ENCODE measurements around the gene KCNQ1OT1.
A peak's percentile ranks its signal among the peaks of the same experiment; 100 is the strongest.

The KCNQ1OT1 gene

DNA sequence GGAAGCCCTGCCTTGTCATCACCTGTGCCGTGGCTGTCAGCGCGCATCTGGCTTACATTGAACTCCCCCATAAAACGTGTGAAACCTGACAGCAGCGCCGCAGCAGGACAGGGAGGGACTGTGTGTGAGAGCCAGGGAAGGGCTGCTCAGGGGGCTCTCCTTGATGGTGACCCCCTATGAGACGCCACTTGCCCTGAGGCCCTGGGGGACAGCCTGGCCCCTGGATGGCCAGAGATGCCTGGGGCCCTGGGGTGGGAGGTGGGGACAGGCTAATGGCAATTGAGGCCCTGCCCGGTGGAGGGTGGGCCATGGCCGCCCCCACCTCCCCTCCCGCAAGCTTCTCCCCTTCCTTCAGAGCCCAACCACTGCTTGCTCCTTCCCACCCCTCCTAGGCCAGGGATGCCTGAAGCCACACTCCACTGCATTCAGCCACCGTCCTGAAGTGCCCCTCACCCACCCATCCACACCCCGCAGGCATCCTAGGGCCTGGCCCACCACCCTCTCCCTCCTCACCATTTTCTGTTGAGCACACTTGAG, 35.3 kb upstream of the KCNQ1OT1 start:
- POLR2A ChIA-PET, result no interaction called here
- H3K9me3 ChIP-seq (ENCODE audit: control extremely low read depth in 1 of 5, control insufficient read depth in 4 of 5, insufficient read depth in 2 of 5, low read depth in 1 of 5, low read length in 4 of 5), result no peaks in the 10 kb centered on the region
- no peak overlapping the region for H3K27ac ChIP-seq (ENCODE audit: insufficient read depth in 1 of 2, low read depth in 1 of 2, low read length in 2 of 2, poor library complexity in 1 of 2, severe bottlenecking in 2 of 2)
- H3K4me3 ChIP-seq (ENCODE audit: control insufficient read depth in 1 of 7, extremely low read depth in 1 of 7, insufficient read depth in 4 of 7, low read depth in 2 of 7, low read length in 6 of 7), result no peak overlapping the region
- WGBS (ENCODE audit: insufficient coverage), result 100% methylated on average over 10 of the region's 12 CpGs
- H3K27me3 ChIP-seq (replicated peaks in 2 of 5; ENCODE audit: control insufficient read depth in 4 of 5, insufficient read depth in 5 of 5, low read length in 4 of 5), result no peaks in the 10 kb centered on the region
- CTCF ChIA-PET, result no interaction called here
- no peaks in the 10 kb centered on the region for H3K36me3 ChIP-seq (ENCODE audit: control insufficient read depth in 4 of 4, insufficient read depth in 4 of 4, low read length in 3 of 4)
- H3K4me1 ChIP-seq (ENCODE audit: control extremely low read depth in 1 of 4, control insufficient read depth in 4 of 4, insufficient read depth in 4 of 4, low read length in 3 of 4), result peaks cover 0 to 20% (median 9%) of the 10 kb centered on the region in 4 experiments
- DNase-seq, result no peak

DNA sequence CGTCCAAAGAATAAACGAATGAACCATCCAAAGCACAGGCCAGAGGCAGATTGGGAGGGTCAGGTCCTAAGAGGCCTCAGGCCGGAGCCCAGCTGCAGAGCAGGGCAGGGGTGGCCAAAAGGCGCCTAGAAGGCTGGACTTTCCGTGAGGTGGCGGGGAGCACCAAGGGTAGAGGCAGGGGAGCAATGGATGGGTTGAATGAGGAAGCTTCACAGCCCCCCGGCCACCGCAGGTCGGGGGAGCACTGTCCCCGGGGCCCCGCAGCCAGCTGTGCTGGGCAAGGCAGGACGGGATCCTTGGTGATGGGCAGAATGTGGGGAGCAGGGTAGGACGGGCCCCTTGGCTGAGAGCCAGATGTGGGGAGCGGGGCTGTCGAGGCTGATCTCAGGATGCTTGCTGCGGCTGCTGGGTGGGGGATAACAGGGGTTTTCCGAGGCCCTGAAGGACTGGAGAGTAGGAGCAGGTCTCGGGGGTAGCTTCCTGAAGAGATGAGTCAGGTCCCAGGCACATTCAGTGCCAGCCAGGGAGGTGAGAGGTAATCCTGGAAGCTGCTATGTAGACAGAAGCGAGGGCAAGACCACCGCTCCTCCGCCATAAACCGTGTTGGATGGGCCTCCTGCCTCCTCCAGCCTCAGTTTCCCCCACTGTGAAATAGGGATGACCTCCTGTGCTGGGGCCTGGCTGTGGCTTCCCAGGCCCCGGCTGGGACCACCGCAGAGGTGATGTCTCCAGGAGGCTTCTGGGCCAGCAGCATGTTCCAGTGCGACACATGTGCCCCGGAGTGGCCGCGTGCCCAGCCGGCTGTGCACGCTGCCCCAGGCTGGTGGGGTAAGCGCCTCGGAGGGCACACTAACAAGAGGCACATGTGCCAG, 34.6 kb upstream of the KCNQ1OT1 start:
- ChIA-PET CTCF (interaction anchor here (0.9 kb wide), 1 partner anchor 12 kb away, joined by 3 read pairs; no protein-coding TSS in a partner anchor), POLR2A (no interaction called here)
- Histone ChIP-seq H3K4me3 (ENCODE audit: control insufficient read depth in 1 of 7, extremely low read depth in 1 of 7, insufficient read depth in 4 of 7, low read depth in 2 of 7, low read length in 6 of 7) (no peak overlapping the region), H3K27ac (ENCODE audit: insufficient read depth in 1 of 2, low read depth in 1 of 2, low read length in 2 of 2, poor library complexity in 1 of 2, severe bottlenecking in 2 of 2) (no peak overlapping the region), H3K9me3 (ENCODE audit: control extremely low read depth in 1 of 5, control insufficient read depth in 4 of 5, insufficient read depth in 2 of 5, low read depth in 1 of 5, low read length in 4 of 5) (no peaks in the 10 kb centered on the region), H3K4me1 (ENCODE audit: control extremely low read depth in 1 of 4, control insufficient read depth in 4 of 4, insufficient read depth in 4 of 4, low read length in 3 of 4) (peaks cover 0 to 20% (median 6%) of the 10 kb centered on the region in 4 experiments), H3K36me3 (ENCODE audit: control insufficient read depth in 4 of 4, insufficient read depth in 4 of 4, low read length in 3 of 4) (no peaks in the 10 kb centered on the region), H3K27me3 (replicated peaks in 2 of 5; ENCODE audit: control insufficient read depth in 4 of 5, insufficient read depth in 5 of 5, low read length in 4 of 5) (no peaks in the 10 kb centered on the region)
- DNase-seq, result peak in 1 of 3 donors; percentile 19
- 91% methylated on average over 31 of the region's 32 CpGs for WGBS (ENCODE audit: insufficient coverage)

DNA sequence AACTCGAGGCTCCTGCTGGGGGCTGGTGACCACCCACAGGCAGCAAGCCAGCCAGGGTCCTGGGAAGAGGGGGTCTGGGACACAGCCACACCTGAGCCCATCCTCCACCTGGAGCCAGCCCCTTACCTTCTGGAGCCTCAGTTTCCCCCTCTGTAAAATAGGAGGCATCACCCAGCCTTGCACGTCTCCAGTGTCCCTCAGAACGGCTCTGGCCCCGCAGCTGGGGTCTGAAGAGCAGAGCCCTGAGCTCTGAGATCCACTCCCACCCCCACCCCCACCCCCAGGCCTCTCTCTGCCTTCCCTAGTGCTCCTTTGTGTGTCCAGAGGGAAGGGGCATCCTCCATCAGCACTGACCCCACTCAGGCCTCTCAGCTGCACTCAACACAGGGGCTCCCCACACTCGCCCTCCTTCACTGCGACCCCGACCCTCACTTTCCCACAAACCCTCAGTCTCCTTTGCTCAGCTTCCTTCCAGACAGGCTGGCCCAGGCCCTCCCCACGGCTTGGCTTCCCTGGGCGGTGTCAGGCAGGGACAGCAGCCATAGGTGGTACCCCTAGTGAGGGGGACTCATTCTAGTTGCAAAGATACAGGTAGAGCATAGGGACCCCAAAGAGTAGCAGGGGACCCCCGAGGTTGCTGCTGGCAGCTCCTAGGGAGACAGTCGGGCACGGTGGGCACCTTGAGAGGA, 33.3 kb upstream of the KCNQ1OT1 start:
- H3K4me1 ChIP-seq (ENCODE audit: control extremely low read depth in 1 of 4, control insufficient read depth in 4 of 4, insufficient read depth in 4 of 4, low read length in 3 of 4), result peaks cover 0 to 14% (median 4%) of the 10 kb centered on the region in 4 experiments
- H3K36me3 ChIP-seq (ENCODE audit: control insufficient read depth in 4 of 4, insufficient read depth in 4 of 4, low read length in 3 of 4), result no peaks in the 10 kb centered on the region
- H3K4me3 ChIP-seq (ENCODE audit: control insufficient read depth in 1 of 7, extremely low read depth in 1 of 7, insufficient read depth in 4 of 7, low read depth in 2 of 7, low read length in 6 of 7), result no peak overlapping the region
- DNase-seq, result no peak
- CTCF ChIA-PET, result no interaction called here
- no peaks in the 10 kb centered on the region for H3K27me3 ChIP-seq (replicated peaks in 2 of 5; ENCODE audit: control insufficient read depth in 4 of 5, insufficient read depth in 5 of 5, low read length in 4 of 5)
- WGBS (ENCODE audit: insufficient coverage), result 90% methylated on average over 11 of the region's 12 CpGs
- H3K9me3 ChIP-seq (ENCODE audit: control extremely low read depth in 1 of 5, control insufficient read depth in 4 of 5, insufficient read depth in 2 of 5, low read depth in 1 of 5, low read length in 4 of 5), result no peaks in the 10 kb centered on the region
- H3K27ac ChIP-seq (ENCODE audit: insufficient read depth in 1 of 2, low read depth in 1 of 2, low read length in 2 of 2, poor library complexity in 1 of 2, severe bottlenecking in 2 of 2), result no peak overlapping the region
- POLR2A ChIA-PET, result no interaction called here

DNA sequence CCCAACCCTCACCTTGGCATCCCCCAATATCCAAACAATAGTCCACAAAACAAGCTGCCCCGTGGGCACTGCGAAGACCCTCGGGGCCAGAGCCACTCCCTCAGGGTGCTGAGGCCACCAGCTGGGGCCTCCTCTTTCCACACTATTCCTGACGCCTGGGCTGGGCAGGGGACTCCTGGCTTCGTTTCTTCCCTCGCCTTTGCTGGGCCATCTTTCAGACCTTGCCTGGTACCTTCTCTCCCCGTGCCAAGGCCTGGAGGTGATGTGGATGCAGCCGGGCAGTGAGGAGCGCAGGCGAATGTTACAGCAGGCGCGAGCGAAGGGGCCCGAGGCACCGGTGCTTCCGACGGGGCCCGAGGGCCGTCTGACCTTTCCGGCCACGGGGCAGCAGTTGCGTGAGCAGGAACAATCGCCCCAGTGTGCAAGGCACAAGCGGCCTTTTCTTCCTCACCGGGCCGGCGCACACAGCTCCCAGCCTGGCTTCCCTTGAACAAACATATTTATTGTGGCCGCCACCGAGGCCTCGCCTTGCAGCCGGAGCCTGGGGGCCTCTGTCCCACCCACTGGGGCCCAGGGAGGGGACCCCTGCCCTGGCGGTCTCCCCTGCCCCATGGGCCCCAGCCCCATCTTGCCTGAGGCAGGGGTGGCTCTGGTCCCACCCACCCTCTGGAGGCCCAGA, 32.6 kb upstream of the KCNQ1OT1 start:
- DNase-seq, result no peak
- CTCF ChIA-PET, result interaction anchor here (1.0 to 1.2 kb wide), 2 partner anchors 11 to 46 kb away, joined by 3 to 4 read pairs; no protein-coding TSS in a partner anchor
- POLR2A ChIA-PET, result no interaction called here
- no peaks in the 10 kb centered on the region for H3K27me3 ChIP-seq (replicated peaks in 2 of 5; ENCODE audit: control insufficient read depth in 4 of 5, insufficient read depth in 5 of 5, low read length in 4 of 5)
- H3K27ac ChIP-seq (ENCODE audit: insufficient read depth in 1 of 2, low read depth in 1 of 2, low read length in 2 of 2, poor library complexity in 1 of 2, severe bottlenecking in 2 of 2), result no peak overlapping the region
- no peak overlapping the region for H3K4me3 ChIP-seq (ENCODE audit: control insufficient read depth in 1 of 7, extremely low read depth in 1 of 7, insufficient read depth in 4 of 7, low read depth in 2 of 7, low read length in 6 of 7)
- peaks cover 0 to 3% (median 0%) of the 10 kb centered on the region in 5 experiments for H3K9me3 ChIP-seq (ENCODE audit: control extremely low read depth in 1 of 5, control insufficient read depth in 4 of 5, insufficient read depth in 2 of 5, low read depth in 1 of 5, low read length in 4 of 5)
- peaks cover 0 to 8% (median 1%) of the 10 kb centered on the region in 4 experiments for H3K4me1 ChIP-seq (ENCODE audit: control extremely low read depth in 1 of 4, control insufficient read depth in 4 of 4, insufficient read depth in 4 of 4, low read length in 3 of 4)
- WGBS (ENCODE audit: insufficient coverage), result 96% methylated on average over 31 of the region's 32 CpGs
- no peaks in the 10 kb centered on the region for H3K36me3 ChIP-seq (ENCODE audit: control insufficient read depth in 4 of 4, insufficient read depth in 4 of 4, low read length in 3 of 4)

DNA sequence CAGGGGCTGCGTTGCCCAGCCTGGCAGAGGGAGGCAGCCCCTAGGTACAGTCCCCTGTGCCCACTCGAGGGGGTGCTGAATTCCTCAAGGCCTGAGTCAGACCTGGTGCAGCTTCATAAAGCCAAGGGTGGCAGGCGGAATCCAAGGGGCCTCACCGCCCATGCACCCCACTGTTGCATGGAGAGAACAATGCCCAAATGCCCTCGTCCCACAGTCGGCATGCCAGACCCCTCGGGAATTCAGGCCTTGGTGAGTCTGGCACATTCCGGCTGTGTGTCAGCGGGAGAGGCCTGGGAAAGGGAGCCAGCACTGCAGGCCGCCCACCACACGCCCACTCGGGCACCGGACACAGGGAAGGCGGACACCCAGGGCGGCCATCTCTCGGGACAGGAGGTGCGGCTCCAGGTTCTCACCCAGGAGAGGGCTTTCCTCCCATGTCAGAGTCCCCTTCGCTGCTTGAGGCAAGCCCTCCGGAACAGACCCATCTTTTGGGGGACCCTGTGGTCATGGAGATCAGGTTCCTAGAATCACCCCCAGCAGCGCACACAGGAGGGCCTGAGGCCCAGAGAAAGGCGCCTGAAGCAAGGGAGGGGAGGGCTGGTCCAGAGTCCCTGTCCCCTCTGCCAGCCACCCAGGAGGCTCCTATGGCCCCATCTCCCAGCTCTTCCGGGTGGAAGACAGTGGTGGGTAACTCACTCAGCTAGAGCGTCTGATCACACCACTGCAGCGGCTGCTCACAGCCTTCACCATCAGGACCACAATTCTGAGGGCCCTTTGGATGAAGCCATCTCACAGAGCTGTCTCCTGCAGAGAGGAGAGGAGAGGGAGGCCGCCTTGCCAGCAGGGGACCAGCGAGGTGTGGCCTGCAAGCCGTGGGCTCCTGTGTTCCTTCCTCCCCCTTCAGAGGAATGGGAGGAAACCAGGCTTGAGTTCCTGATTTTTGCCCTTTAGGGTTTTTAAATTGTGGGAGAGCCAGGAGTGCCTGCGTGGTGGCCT, 31.6 kb upstream of the KCNQ1OT1 start:
- H3K36me3 ChIP-seq (ENCODE audit: control insufficient read depth in 4 of 4, insufficient read depth in 4 of 4, low read length in 3 of 4), result no peaks in the 10 kb centered on the region
- 90% methylated on average over 24 of the region's 28 CpGs for WGBS (ENCODE audit: insufficient coverage)
- H3K27me3 ChIP-seq (replicated peaks in 2 of 5; ENCODE audit: control insufficient read depth in 4 of 5, insufficient read depth in 5 of 5, low read length in 4 of 5), result no peaks in the 10 kb centered on the region
- H3K4me3 ChIP-seq (ENCODE audit: control insufficient read depth in 1 of 7, extremely low read depth in 1 of 7, insufficient read depth in 4 of 7, low read depth in 2 of 7, low read length in 6 of 7), result no peak overlapping the region
- ChIA-PET POLR2A (no interaction called here), CTCF (interaction anchor here (1.0 to 1.2 kb wide), 2 partner anchors 12 to 47 kb away, joined by 3 to 4 read pairs; no protein-coding TSS in a partner anchor)
- no peak for DNase-seq
- H3K4me1 ChIP-seq (ENCODE audit: control extremely low read depth in 1 of 4, control insufficient read depth in 4 of 4, insufficient read depth in 4 of 4, low read length in 3 of 4), result peaks cover 0 to 8% (median 1%) of the 10 kb centered on the region in 4 experiments
- H3K27ac ChIP-seq (ENCODE audit: insufficient read depth in 1 of 2, low read depth in 1 of 2, low read length in 2 of 2, poor library complexity in 1 of 2, severe bottlenecking in 2 of 2), result no peak overlapping the region
- peaks cover 0 to 11% (median 0%) of the 10 kb centered on the region in 5 experiments for H3K9me3 ChIP-seq (ENCODE audit: control extremely low read depth in 1 of 5, control insufficient read depth in 4 of 5, insufficient read depth in 2 of 5, low read depth in 1 of 5, low read length in 4 of 5)
